WTC11 (cell line): ENCODE data around the gene CTSO. TPM values are rescaled to one million over a fixed set of nuclear protein-coding genes. Genes with fewer than 3 reads are reported as not detected.

Experiments
- ATAC-seq: fragments of 200-7000 bp; cut with Tn5 transposase; 2 replicates; pipeline ENCODE4 v1.10.0; 2021; ENCODE audit warnings: mild to moderate bottlenecking, moderate library complexity
- CTCF ChIA-PET: fragments of 300-600 bp; sonication (Branson Sonifier 250); formaldehyde crosslinking; loops from one replicate; lab custom pipeline; 2021; ENCODE audit warnings: antibody characterized with exemption; lab: Charles Lee
- POLR2A ChIA-PET: fragments of 350-600 bp; sonication (Branson Sonifier 250); formaldehyde crosslinking; loops from one replicate; lab custom pipeline; 2021; ENCODE audit warnings: antibody characterized with exemption; lab: Charles Lee
- DNase-seq: peaks from one replicate; pipeline ENCODE4 v3.0.0; 2021; ENCODE audit warnings: low spot score
- H3K27ac Mint-ChIP-seq: 2 replicates; pipeline ENCODE4 v1.8.0; 2021; ENCODE audit warnings: mixed read lengths
- H3K27me3 Mint-ChIP-seq: 2 replicates; pipeline ENCODE4 v1.8.0; 2021; ENCODE audit warnings: low read depth, mild to moderate bottlenecking, moderate library complexity, mixed read lengths
- H3K36me3 Mint-ChIP-seq: 2 replicates; pipeline ENCODE4 v1.8.0; 2021; ENCODE audit warnings: mixed read lengths
- H3K4me1 Mint-ChIP-seq: 2 replicates; pipeline ENCODE4 v1.8.0; 2022; ENCODE audit warnings: mixed read lengths
- H3K4me3 Mint-ChIP-seq: 2 replicates; pipeline ENCODE4 v1.8.0; 2021; ENCODE audit warnings: mild to moderate bottlenecking, moderate library complexity, mixed read lengths
- H3K9me3 Mint-ChIP-seq: 2 replicates; pipeline ENCODE4 v1.8.0; 2021; ENCODE audit warnings: mixed read lengths
- AR ChIP-seq: fragments of 250-450 bp; sonication (Bioruptor Pico); IDR thresholded peaks from 2 replicates; pipeline ENCODE4 v1.9.0; 2021; ENCODE audit warnings: mild to moderate bottlenecking
- ARID4B ChIP-seq: sonication (generic); formaldehyde crosslinking; IDR thresholded peaks from 2 replicates; pipeline ENCODE4 v1.8.0; 2023; ENCODE audit warnings: missing genetic modification reagents, mild to moderate bottlenecking, borderline replicate concordance
- ATF1 ChIP-seq: sonication (generic); formaldehyde crosslinking; IDR thresholded peaks from 2 replicates; pipeline ENCODE4 v1.8.1; 2023; ENCODE audit warnings: mild to moderate bottlenecking, moderate library complexity, missing genetic modification reagents
- ATF6 ChIP-seq: sonication (generic); formaldehyde crosslinking; IDR thresholded peaks from 2 replicates; pipeline ENCODE4 v1.8.1; 2023; ENCODE audit warnings: mild to moderate bottlenecking, missing genetic modification reagents
- CBFB ChIP-seq: sonication (generic); formaldehyde crosslinking; IDR thresholded peaks from 2 replicates; pipeline ENCODE4 v1.8.1; 2022; ENCODE audit warnings: mild to moderate bottlenecking, low read depth, missing genetic modification reagents
- HMGA2 ChIP-seq: fragments of 250-450 bp; sonication (Bioruptor Pico); IDR thresholded peaks from 2 replicates; pipeline ENCODE4 v1.4.0; 2021; ENCODE audit warnings: mild to moderate bottlenecking, moderate library complexity
- KAT7 ChIP-seq: sonication (generic); formaldehyde crosslinking; IDR thresholded peaks from 2 replicates; pipeline ENCODE4 v1.8.1; 2023; ENCODE audit warnings: missing genetic modification reagents, mild to moderate bottlenecking, borderline replicate concordance
- MXD4 ChIP-seq: fragments of 250-450 bp; sonication (Bioruptor Pico); IDR thresholded peaks from 2 replicates; pipeline ENCODE4 v1.8.0; 2021; ENCODE audit warnings: mild to moderate bottlenecking, moderate library complexity, borderline replicate concordance
- OVOL2 ChIP-seq: fragments of 250-450 bp; sonication (Bioruptor Pico); IDR thresholded peaks from 2 replicates; pipeline ENCODE4 v1.9.0; 2021; ENCODE audit warnings: mild to moderate bottlenecking, borderline replicate concordance
- PRRX2 ChIP-seq: fragments of 250-450 bp; sonication (Bioruptor Pico); IDR thresholded peaks from 2 replicates; pipeline ENCODE4 v1.8.0; 2021; ENCODE audit warnings: mild to moderate bottlenecking
- RELA ChIP-seq: sonication (generic); formaldehyde crosslinking; IDR thresholded peaks from 2 replicates; pipeline ENCODE4 v1.8.1; 2022; ENCODE audit warnings: missing genetic modification reagents, mild to moderate bottlenecking, borderline replicate concordance
- RORB ChIP-seq: fragments of 250-450 bp; sonication (Bioruptor Pico); IDR thresholded peaks from 2 replicates; pipeline ENCODE4 v1.9.0; 2021; ENCODE audit warnings: mild to moderate bottlenecking
- SMAD3 ChIP-seq: sonication (generic); formaldehyde crosslinking; IDR thresholded peaks from 2 replicates; pipeline ENCODE4 v1.8.0; 2022; ENCODE audit warnings: missing genetic modification reagents, mild to moderate bottlenecking, borderline replicate concordance
- TEAD4 ChIP-seq: sonication (generic); formaldehyde crosslinking; IDR thresholded peaks from 2 replicates; pipeline ENCODE4 v1.8.0; 2022; ENCODE audit warnings: mild to moderate bottlenecking, missing genetic modification reagents
- ZNF138 ChIP-seq: sonication (generic); formaldehyde crosslinking; conservative IDR thresholded peaks from 2 replicates; pipeline ENCODE4 v1.8.1; 2022; ENCODE audit warnings: mild to moderate bottlenecking, moderate library complexity, missing genetic modification reagents
- ZNF219 ChIP-seq: sonication (generic); formaldehyde crosslinking; IDR thresholded peaks from 2 replicates; pipeline ENCODE4 v1.8.0; 2023; ENCODE audit warnings: missing genetic modification reagents, mild to moderate bottlenecking, borderline replicate concordance
- ZNF396 ChIP-seq: fragments of 250-450 bp; sonication (Bioruptor Pico); IDR thresholded peaks from 2 replicates; pipeline ENCODE4 v1.8.0; 2021; ENCODE audit warnings: mild to moderate bottlenecking, moderate library complexity, borderline replicate concordance
- ZNF416 ChIP-seq: fragments of 250-450 bp; sonication (Bioruptor Pico); IDR thresholded peaks from 2 replicates; pipeline ENCODE4 v1.9.0; 2021; ENCODE audit warnings: mild to moderate bottlenecking, inconsistent platforms
- ZNF423 ChIP-seq: fragments of 250-450 bp; sonication (Bioruptor Pico); IDR thresholded peaks from 2 replicates; pipeline ENCODE4 v2.1.2; 2022; ENCODE audit warnings: mild to moderate bottlenecking, moderate library complexity
- total RNA-seq: library from RNA; stranded (reverse); gene quantifications from 3 replicates; pipeline ENCODE4 v1.2.3, GENCODE V29; 2021
- TF ChIP-seq, protein P1 (sequence below): sonication (generic); formaldehyde crosslinking; IDR thresholded peaks from 2 replicates; pipeline ENCODE4 v1.8.1; 2023; ENCODE audit warnings: mild to moderate bottlenecking, moderate library complexity, missing genetic modification reagents
- TF ChIP-seq, protein P2 (sequence below): sonication (generic); formaldehyde crosslinking; IDR thresholded peaks from 2 replicates; pipeline ENCODE4 v1.8.1; 2022; ENCODE audit warnings: low read depth, mild to moderate bottlenecking, moderate library complexity, missing genetic modification reagents, borderline replicate concordance
- TF ChIP-seq, protein P3 (sequence below): sonication (generic); formaldehyde crosslinking; IDR thresholded peaks from 2 replicates; pipeline ENCODE4 v1.8.0; 2023; ENCODE audit warnings: missing genetic modification reagents

CTSO gene
- total RNA-seq, 1 experiment from 2014 or later: 1.2 TPM

DNA sequence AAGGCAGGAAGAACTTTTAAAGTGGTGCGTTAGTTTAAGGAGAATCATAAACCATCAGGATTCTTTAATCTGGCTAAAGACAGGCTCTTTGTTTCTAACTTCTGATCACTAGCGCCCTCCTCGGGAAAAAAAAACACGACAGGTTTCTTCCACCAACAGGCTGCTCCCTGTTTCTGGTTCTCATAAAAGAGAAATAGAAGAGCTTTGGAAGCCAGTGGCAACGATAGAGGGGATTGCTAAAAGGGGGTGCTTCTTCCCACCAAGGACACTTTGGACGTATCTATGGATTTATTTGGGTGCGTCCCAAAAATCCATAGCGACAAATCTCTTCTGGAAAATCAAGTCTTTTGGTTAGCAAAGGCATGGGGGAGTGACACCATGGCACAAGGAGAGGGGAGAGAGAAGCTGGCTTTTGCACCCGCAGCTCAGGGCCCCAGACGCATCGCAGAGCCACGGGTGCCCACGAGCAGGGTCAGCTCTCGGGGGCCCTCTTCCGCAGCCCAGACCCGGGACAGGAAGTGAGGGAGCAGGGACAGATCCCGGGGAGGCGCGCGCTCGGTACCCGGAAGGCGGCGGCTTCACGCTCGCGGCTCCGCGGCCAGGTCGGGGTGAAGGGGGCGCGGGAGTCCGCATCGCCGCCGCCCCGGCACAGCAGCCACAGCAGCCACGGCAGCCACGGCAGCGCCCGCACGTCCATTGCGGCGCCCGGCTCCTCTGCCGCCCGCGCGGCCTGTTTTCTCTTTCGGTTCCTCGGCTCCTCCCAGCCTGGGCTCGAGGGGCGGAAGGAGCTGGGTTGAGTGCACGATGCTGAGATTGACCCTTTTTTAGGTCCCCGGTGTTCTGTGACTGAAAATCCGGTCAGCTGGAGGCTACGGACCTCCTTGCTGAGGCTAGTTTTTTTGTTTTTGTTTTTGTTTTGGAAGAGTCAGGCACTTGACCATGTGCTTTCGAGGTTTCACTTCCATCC lies at the start of gene CTSO (continued):
- TF ChIP-seq SMAD3 (CRISPR knock-in tag): peak; percentile 24; the same call in 1 of the 2 replicates
- TF ChIP-seq, protein P1, sequence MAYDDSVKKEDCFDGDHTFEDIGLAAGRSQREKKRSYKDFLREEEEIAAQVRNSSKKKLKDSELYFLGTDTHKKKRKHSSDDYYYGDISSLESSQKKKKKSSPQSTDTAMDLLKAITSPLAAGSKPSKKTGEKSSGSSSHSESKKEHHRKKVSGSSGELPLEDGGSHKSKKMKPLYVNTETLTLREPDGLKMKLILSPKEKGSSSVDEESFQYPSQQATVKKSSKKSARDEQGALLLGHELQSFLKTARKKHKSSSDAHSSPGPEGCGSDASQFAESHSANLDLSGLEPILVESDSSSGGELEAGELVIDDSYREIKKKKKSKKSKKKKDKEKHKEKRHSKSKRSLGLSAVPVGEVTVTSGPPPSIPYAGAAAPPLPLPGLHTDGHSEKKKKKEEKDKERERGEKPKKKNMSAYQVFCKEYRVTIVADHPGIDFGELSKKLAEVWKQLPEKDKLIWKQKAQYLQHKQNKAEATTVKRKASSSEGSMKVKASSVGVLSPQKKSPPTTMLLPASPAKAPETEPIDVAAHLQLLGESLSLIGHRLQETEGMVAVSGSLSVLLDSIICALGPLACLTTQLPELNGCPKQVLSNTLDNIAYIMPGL: peak; percentile 96
- TF ChIP-seq ZNF138: 0 out of 2 replicates have a peak, but pooled peaks have one; percentile 41
- TF ChIP-seq HMGA2 (CRISPR knock-in tag): 0 out of 2 replicates have a peak, but pooled peaks have one; percentile 3
- 0 out of 2 replicates have a peak, but pooled peaks have one; percentile 84 for TF ChIP-seq CBFB
- peak; percentile 38; the same call in 1 of the 2 replicates for TF ChIP-seq RELA (CRISPR knock-in tag)

GRCh38 chr4:156000491-156000890 lies 46.8 kb upstream of the CTSO start:
- no peak for ATAC-seq
- TF ChIP-seq ATF6 (CRISPR knock-in tag) (no peak), RORB (no peak), PRRX2 (no peak), TEAD4 (CRISPR knock-in tag) (no peak), ARID4B (no peak), ZNF219 (CRISPR knock-in tag) (no peak), KAT7 (CRISPR knock-in tag) (no peak), ZNF423 (CRISPR knock-in tag) (no peak), ZNF138 (no peak), AR (CRISPR knock-in tag) (no peak), MXD4 (CRISPR knock-in tag) (no peak), SMAD3 (CRISPR knock-in tag) (no peak), ZNF396 (no peak), OVOL2 (no peak), ATF1 (no peak), ZNF416 (no peak)
- TF ChIP-seq, protein P2, sequence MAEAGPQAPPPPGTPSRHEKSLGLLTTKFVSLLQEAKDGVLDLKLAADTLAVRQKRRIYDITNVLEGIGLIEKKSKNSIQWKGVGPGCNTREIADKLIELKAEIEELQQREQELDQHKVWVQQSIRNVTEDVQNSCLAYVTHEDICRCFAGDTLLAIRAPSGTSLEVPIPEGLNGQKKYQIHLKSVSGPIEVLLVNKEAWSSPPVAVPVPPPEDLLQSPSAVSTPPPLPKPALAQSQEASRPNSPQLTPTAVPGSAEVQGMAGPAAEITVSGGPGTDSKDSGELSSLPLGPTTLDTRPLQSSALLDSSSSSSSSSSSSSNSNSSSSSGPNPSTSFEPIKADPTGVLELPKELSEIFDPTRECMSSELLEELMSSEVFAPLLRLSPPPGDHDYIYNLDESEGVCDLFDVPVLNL: no peak
- TF ChIP-seq, protein P3, sequence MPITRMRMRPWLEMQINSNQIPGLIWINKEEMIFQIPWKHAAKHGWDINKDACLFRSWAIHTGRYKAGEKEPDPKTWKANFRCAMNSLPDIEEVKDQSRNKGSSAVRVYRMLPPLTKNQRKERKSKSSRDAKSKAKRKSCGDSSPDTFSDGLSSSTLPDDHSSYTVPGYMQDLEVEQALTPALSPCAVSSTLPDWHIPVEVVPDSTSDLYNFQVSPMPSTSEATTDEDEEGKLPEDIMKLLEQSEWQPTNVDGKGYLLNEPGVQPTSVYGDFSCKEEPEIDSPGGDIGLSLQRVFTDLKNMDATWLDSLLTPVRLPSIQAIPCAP: no peak
- TF ChIP-seq, all 79 proteins: peak for 0
- Mint-ChIP-seq H3K36me3 (peaks cover 8% of the 10 kb centered on the region), H3K27ac (no peak overlapping the region), H3K4me1 (peaks cover 4% of the 10 kb centered on the region), H3K9me3 (peaks cover 9% of the 10 kb centered on the region), H3K27me3 (peaks cover 91% of the 10 kb centered on the region), H3K4me3 (no peak overlapping the region)
- ChIA-PET POLR2A (no interaction called here), CTCF (interaction anchor here (1.2 kb wide), 1 partner anchor 12 kb away, joined by 4 read pairs; no protein-coding TSS in a partner anchor)
- no peak for DNase-seq
